Measurements from ENCODE around the gene SPARCL1.
A peak's percentile ranks its signal among the peaks of the same experiment; 100 is the strongest.
"Not testable (repeated sequence)": the region's sequence is repeated elsewhere in the genome, so short reads cannot be mapped to it uniquely, and the experiment has no call there.

Gene SPARCL1

GRCh38 chr4:87506974-87507701, 22.0 kb downstream of the SPARCL1 start:
- H3K4me1 ChIP-seq (ENCODE audit: control insufficient read depth in 2 of 2, insufficient read depth in 2 of 2, low read length in 2 of 2) = peaks cover 0 to 3% of the 10 kb centered on the region in 2 donors
- no peaks in the 10 kb centered on the region for H3K9me3 ChIP-seq (ENCODE audit: control insufficient read depth in 2 of 2, low read length in 2 of 2)
- H3K27me3 ChIP-seq (ENCODE audit: control insufficient read depth in 2 of 2, insufficient read depth in 2 of 2, low read length in 2 of 2) = no peaks in the 10 kb centered on the region
- no peak overlapping the region for H3K4me3 ChIP-seq (ENCODE audit: low read length in 2 of 2)
- H3K36me3 ChIP-seq (ENCODE audit: control insufficient read depth in 2 of 2, insufficient read depth in 2 of 2, low read length in 2 of 2) = no peaks in the 10 kb centered on the region
- H3K9ac ChIP-seq (ENCODE audit: low read depth in 1 of 2, low read length in 2 of 2) = no peak overlapping the region
- H3K27ac ChIP-seq (ENCODE audit: low read depth in 2 of 2, low read length in 2 of 2) = peak overlapping the region in 1 of 2 donors; percentile 39

- H3K4me3 ChIP-seq (ENCODE audit: low read length in 2 of 2) = no peak overlapping the region
- H3K27ac ChIP-seq (ENCODE audit: low read depth in 2 of 2, low read length in 2 of 2) = no peak overlapping the region
- peaks cover 0 to 3% of the 10 kb centered on the region in 2 donors for H3K4me1 ChIP-seq (ENCODE audit: control insufficient read depth in 2 of 2, insufficient read depth in 2 of 2, low read length in 2 of 2)
- H3K36me3 ChIP-seq (ENCODE audit: control insufficient read depth in 2 of 2, insufficient read depth in 2 of 2, low read length in 2 of 2) = no peaks in the 10 kb centered on the region
- H3K27me3 ChIP-seq (ENCODE audit: control insufficient read depth in 2 of 2, insufficient read depth in 2 of 2, low read length in 2 of 2) = no peaks in the 10 kb centered on the region
- H3K9ac ChIP-seq (ENCODE audit: low read depth in 1 of 2, low read length in 2 of 2) = no peak overlapping the region
- no peaks in the 10 kb centered on the region for H3K9me3 ChIP-seq (ENCODE audit: control insufficient read depth in 2 of 2, low read length in 2 of 2)
These were observed 23.3 kb downstream of the SPARCL1 start for GRCh38 chr4:87505862-87506261.

GRCh38 chr4:87502580-87503238, 26.5 kb downstream of the SPARCL1 start:
- Histone ChIP-seq H3K27ac (ENCODE audit: low read depth in 2 of 2, low read length in 2 of 2) (no peak overlapping the region), H3K36me3 (ENCODE audit: control insufficient read depth in 2 of 2, insufficient read depth in 2 of 2, low read length in 2 of 2) (no peaks in the 10 kb centered on the region), H3K9me3 (ENCODE audit: control insufficient read depth in 2 of 2, low read length in 2 of 2) (no peaks in the 10 kb centered on the region), H3K9ac (ENCODE audit: low read depth in 1 of 2, low read length in 2 of 2) (no peak overlapping the region), H3K4me1 (ENCODE audit: control insufficient read depth in 2 of 2, insufficient read depth in 2 of 2, low read length in 2 of 2) (peaks cover 0 to 3% of the 10 kb centered on the region in 2 donors), H3K4me3 (ENCODE audit: low read length in 2 of 2) (no peak overlapping the region), H3K27me3 (ENCODE audit: control insufficient read depth in 2 of 2, insufficient read depth in 2 of 2, low read length in 2 of 2) (no peaks in the 10 kb centered on the region)

- H3K9me3 ChIP-seq (ENCODE audit: control insufficient read depth in 2 of 2, low read length in 2 of 2) = no peaks in the 10 kb centered on the region
- H3K9ac ChIP-seq (ENCODE audit: low read depth in 1 of 2, low read length in 2 of 2) = no peak overlapping the region
- no peaks in the 10 kb centered on the region for H3K27me3 ChIP-seq (ENCODE audit: control insufficient read depth in 2 of 2, insufficient read depth in 2 of 2, low read length in 2 of 2)
- H3K4me3 ChIP-seq (ENCODE audit: low read length in 2 of 2) = no peak overlapping the region
- no peaks in the 10 kb centered on the region for H3K36me3 ChIP-seq (ENCODE audit: control insufficient read depth in 2 of 2, insufficient read depth in 2 of 2, low read length in 2 of 2)
- H3K27ac ChIP-seq (ENCODE audit: low read depth in 2 of 2, low read length in 2 of 2) = no peak overlapping the region
- H3K4me1 ChIP-seq (ENCODE audit: control insufficient read depth in 2 of 2, insufficient read depth in 2 of 2, low read length in 2 of 2) = peaks cover 0 to 3% of the 10 kb centered on the region in 2 donors
These were observed 29.1 kb downstream of the SPARCL1 start for GRCh38 chr4:87500092-87500462.

- no peaks in the 10 kb centered on the region for H3K27me3 ChIP-seq (ENCODE audit: control insufficient read depth in 2 of 2, insufficient read depth in 2 of 2, low read length in 2 of 2)
- no peaks in the 10 kb centered on the region for H3K9me3 ChIP-seq (ENCODE audit: control insufficient read depth in 2 of 2, low read length in 2 of 2)
- no peak overlapping the region for H3K4me3 ChIP-seq (ENCODE audit: low read length in 2 of 2)
- no peak overlapping the region for H3K27ac ChIP-seq (ENCODE audit: low read depth in 2 of 2, low read length in 2 of 2)
- H3K4me1 ChIP-seq (ENCODE audit: control insufficient read depth in 2 of 2, insufficient read depth in 2 of 2, low read length in 2 of 2) = peaks cover 0 to 3% of the 10 kb centered on the region in 2 donors
- H3K36me3 ChIP-seq (ENCODE audit: control insufficient read depth in 2 of 2, insufficient read depth in 2 of 2, low read length in 2 of 2) = no peaks in the 10 kb centered on the region
- H3K9ac ChIP-seq (ENCODE audit: low read depth in 1 of 2, low read length in 2 of 2) = no peak overlapping the region
These were observed 29.6 kb downstream of the SPARCL1 start for GRCh38 chr4:87499403-87500091.

- Histone ChIP-seq H3K9me3 (ENCODE audit: control insufficient read depth in 2 of 2, low read length in 2 of 2) (no peaks in the 10 kb centered on the region), H3K4me3 (ENCODE audit: low read length in 2 of 2) (peak overlapping the region in 1 of 2 donors; percentile 20), H3K4me1 (ENCODE audit: control insufficient read depth in 2 of 2, insufficient read depth in 2 of 2, low read length in 2 of 2) (peaks cover 0 to 3% of the 10 kb centered on the region in 2 donors), H3K9ac (ENCODE audit: low read depth in 1 of 2, low read length in 2 of 2) (no peak overlapping the region), H3K27ac (ENCODE audit: low read depth in 2 of 2, low read length in 2 of 2) (peak overlapping the region in 1 of 2 donors; percentile 44), H3K27me3 (ENCODE audit: control insufficient read depth in 2 of 2, insufficient read depth in 2 of 2, low read length in 2 of 2) (no peaks in the 10 kb centered on the region), H3K36me3 (ENCODE audit: control insufficient read depth in 2 of 2, insufficient read depth in 2 of 2, low read length in 2 of 2) (peaks cover 0 to 4% of the 10 kb centered on the region in 2 donors)
These were observed 30.7 kb downstream of the SPARCL1 start for GRCh38 chr4:87498446-87498900.

GRCh38 chr4:87497578-87497977, 31.6 kb downstream of the SPARCL1 start:
- peak overlapping the region; percentile 44 to 61 for H3K27ac ChIP-seq (ENCODE audit: low read depth in 2 of 2, low read length in 2 of 2)
- H3K9me3 ChIP-seq (ENCODE audit: control insufficient read depth in 2 of 2, low read length in 2 of 2) = no peaks in the 10 kb centered on the region
- no peak overlapping the region for H3K9ac ChIP-seq (ENCODE audit: low read depth in 1 of 2, low read length in 2 of 2)
- H3K4me3 ChIP-seq (ENCODE audit: low read length in 2 of 2) = no peak overlapping the region
- H3K27me3 ChIP-seq (ENCODE audit: control insufficient read depth in 2 of 2, insufficient read depth in 2 of 2, low read length in 2 of 2) = no peaks in the 10 kb centered on the region
- peaks cover 0 to 1% of the 10 kb centered on the region in 2 donors for H3K4me1 ChIP-seq (ENCODE audit: control insufficient read depth in 2 of 2, insufficient read depth in 2 of 2, low read length in 2 of 2)
- H3K36me3 ChIP-seq (ENCODE audit: control insufficient read depth in 2 of 2, insufficient read depth in 2 of 2, low read length in 2 of 2) = peaks cover 0 to 4% of the 10 kb centered on the region in 2 donors

GRCh38 chr4:87497159-87497558, 32.0 kb downstream of the SPARCL1 start:
- H3K36me3 ChIP-seq (ENCODE audit: control insufficient read depth in 2 of 2, insufficient read depth in 2 of 2, low read length in 2 of 2) = peaks cover 0 to 4% of the 10 kb centered on the region in 2 donors
- no peaks in the 10 kb centered on the region for H3K9me3 ChIP-seq (ENCODE audit: control insufficient read depth in 2 of 2, low read length in 2 of 2)
- no peak overlapping the region for H3K9ac ChIP-seq (ENCODE audit: low read depth in 1 of 2, low read length in 2 of 2)
- no peak overlapping the region for H3K4me3 ChIP-seq (ENCODE audit: low read length in 2 of 2)
- H3K27ac ChIP-seq (ENCODE audit: low read depth in 2 of 2, low read length in 2 of 2) = no peak overlapping the region
- no peaks in the 10 kb centered on the region for H3K4me1 ChIP-seq (ENCODE audit: control insufficient read depth in 2 of 2, insufficient read depth in 2 of 2, low read length in 2 of 2)
- H3K27me3 ChIP-seq (ENCODE audit: control insufficient read depth in 2 of 2, insufficient read depth in 2 of 2, low read length in 2 of 2) = no peaks in the 10 kb centered on the region

- H3K4me1 ChIP-seq (ENCODE audit: control insufficient read depth in 2 of 2, insufficient read depth in 2 of 2, low read length in 2 of 2) = no peaks in the 10 kb centered on the region
- no peaks in the 10 kb centered on the region for H3K27me3 ChIP-seq (ENCODE audit: control insufficient read depth in 2 of 2, insufficient read depth in 2 of 2, low read length in 2 of 2)
- no peak overlapping the region for H3K27ac ChIP-seq (ENCODE audit: low read depth in 2 of 2, low read length in 2 of 2)
- H3K9ac ChIP-seq (ENCODE audit: low read depth in 1 of 2, low read length in 2 of 2) = no peak overlapping the region
- H3K36me3 ChIP-seq (ENCODE audit: control insufficient read depth in 2 of 2, insufficient read depth in 2 of 2, low read length in 2 of 2) = peaks cover 0 to 4% of the 10 kb centered on the region in 2 donors
- no peaks in the 10 kb centered on the region for H3K9me3 ChIP-seq (ENCODE audit: control insufficient read depth in 2 of 2, low read length in 2 of 2)
- no peak overlapping the region for H3K4me3 ChIP-seq (ENCODE audit: low read length in 2 of 2)
These were observed 36.1 kb downstream of the SPARCL1 start for GRCh38 chr4:87493115-87493514.

- H3K9me3 ChIP-seq (ENCODE audit: control insufficient read depth in 2 of 2, low read length in 2 of 2); H3K36me3 ChIP-seq (ENCODE audit: control insufficient read depth in 2 of 2, insufficient read depth in 2 of 2, low read length in 2 of 2); H3K27ac ChIP-seq (ENCODE audit: low read depth in 2 of 2, low read length in 2 of 2); H3K27me3 ChIP-seq (ENCODE audit: control insufficient read depth in 2 of 2, insufficient read depth in 2 of 2, low read length in 2 of 2); H3K4me3 ChIP-seq (ENCODE audit: low read length in 2 of 2); H3K9ac ChIP-seq (ENCODE audit: low read depth in 1 of 2, low read length in 2 of 2); H3K4me1 ChIP-seq (ENCODE audit: control insufficient read depth in 2 of 2, insufficient read depth in 2 of 2, low read length in 2 of 2): not testable (repeated sequence)
These were observed 37.3 kb downstream of the SPARCL1 start for GRCh38 chr4:87491851-87492250.

All from mucosa of rectum (tissue), 2 donors.